ENCODE results near the gene HPSE2.

DNA sequence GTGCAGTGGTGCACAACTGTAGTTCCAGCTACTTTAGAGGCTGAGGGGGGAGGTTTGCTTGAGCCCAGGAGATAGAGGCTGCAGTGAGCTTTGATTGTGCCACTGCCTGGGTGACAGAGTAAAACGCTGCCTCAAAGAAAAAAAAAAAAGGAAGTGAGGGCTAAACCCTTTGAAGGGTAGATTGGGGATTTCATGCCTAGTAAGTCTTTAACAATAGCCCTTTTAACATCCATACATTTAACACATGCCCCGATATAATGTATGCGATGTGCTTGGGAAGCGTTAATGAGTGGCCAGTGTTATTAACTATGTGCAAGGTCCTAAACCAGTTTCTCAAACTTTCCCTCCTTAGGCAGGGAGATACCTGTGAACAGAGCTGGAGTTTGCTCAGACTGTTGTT, 559.8 kb downstream of the HPSE2 start:
- no peak for TF ChIP-seq POLR2AphosphoS5 (IDR thresholded peaks at IDR 0.05; ENCODE audit: low read depth, low read length)
- TF ChIP-seq, protein P1, sequence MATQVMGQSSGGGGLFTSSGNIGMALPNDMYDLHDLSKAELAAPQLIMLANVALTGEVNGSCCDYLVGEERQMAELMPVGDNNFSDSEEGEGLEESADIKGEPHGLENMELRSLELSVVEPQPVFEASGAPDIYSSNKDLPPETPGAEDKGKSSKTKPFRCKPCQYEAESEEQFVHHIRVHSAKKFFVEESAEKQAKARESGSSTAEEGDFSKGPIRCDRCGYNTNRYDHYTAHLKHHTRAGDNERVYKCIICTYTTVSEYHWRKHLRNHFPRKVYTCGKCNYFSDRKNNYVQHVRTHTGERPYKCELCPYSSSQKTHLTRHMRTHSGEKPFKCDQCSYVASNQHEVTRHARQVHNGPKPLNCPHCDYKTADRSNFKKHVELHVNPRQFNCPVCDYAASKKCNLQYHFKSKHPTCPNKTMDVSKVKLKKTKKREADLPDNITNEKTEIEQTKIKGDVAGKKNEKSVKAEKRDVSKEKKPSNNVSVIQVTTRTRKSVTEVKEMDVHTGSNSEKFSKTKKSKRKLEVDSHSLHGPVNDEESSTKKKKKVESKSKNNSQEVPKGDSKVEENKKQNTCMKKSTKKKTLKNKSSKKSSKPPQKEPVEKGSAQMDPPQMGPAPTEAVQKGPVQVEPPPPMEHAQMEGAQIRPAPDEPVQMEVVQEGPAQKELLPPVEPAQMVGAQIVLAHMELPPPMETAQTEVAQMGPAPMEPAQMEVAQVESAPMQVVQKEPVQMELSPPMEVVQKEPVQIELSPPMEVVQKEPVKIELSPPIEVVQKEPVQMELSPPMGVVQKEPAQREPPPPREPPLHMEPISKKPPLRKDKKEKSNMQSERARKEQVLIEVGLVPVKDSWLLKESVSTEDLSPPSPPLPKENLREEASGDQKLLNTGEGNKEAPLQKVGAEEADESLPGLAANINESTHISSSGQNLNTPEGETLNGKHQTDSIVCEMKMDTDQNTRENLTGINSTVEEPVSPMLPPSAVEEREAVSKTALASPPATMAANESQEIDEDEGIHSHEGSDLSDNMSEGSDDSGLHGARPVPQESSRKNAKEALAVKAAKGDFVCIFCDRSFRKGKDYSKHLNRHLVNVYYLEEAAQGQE (IDR thresholded peaks at IDR 0.05; ENCODE audit: insufficient read depth in 1 of 2, low read depth in 2 of 2, low read length in 2 of 2): no peak

All from PFSK-1 (cell line).